Liver (tissue), 9 donors: ENCODE data around the gene AQP6. TPM values are rescaled to one million over a fixed set of nuclear protein-coding genes. Genes with fewer than 3 reads are reported as not detected.

Experiments
- DNase-seq: peaks from one replicate; pipeline ENCODE4 v3.0.0-alpha.2; 2017; ENCODE audit warnings: low spot score
- H3K27ac ChIP-seq, 2 donors: one replicate each; pipeline ENCODE4 v1.7.0; 2013; ENCODE audit warnings: inconsistent platforms in 2 of 2, low read length in 2 of 2, control low read depth in 1 of 2, low read depth in 1 of 2, mild to moderate bottlenecking in 1 of 2
- H3K27me3 ChIP-seq, 4 donors: one replicate each; pipeline versions ENCODE4 v1.6.1 to v1.7.0; 2013; ENCODE audit warnings: low read length in 3 of 4, inconsistent platforms in 1 of 4, mild to moderate bottlenecking in 1 of 4, moderate library complexity in 1 of 4; ENCODE audit not compliant: control insufficient read depth in 4 of 4, insufficient read depth in 4 of 4
- H3K36me3 ChIP-seq, 4 donors: one replicate each; pipeline versions ENCODE4 v1.6.1 to v1.7.0; 2013; ENCODE audit warnings: low read length in 3 of 4, mild to moderate bottlenecking in 3 of 4, low read depth in 1 of 4, moderate library complexity in 1 of 4; ENCODE audit not compliant: control insufficient read depth in 4 of 4, insufficient read depth in 3 of 4
- H3K4me1 ChIP-seq, 4 donors: one replicate each; pipeline versions ENCODE4 v1.6.1 to v1.7.0; 2013; ENCODE audit warnings: low read length in 3 of 4, mild to moderate bottlenecking in 3 of 4, moderate library complexity in 1 of 4; ENCODE audit not compliant: control insufficient read depth in 4 of 4, insufficient read depth in 4 of 4
- H3K4me3 ChIP-seq, 3 donors: one replicate each; pipeline versions ENCODE4 v1.6.1 to v1.7.0; 2013; ENCODE audit warnings: low read length in 3 of 3, control low read depth in 1 of 3, low read depth in 1 of 3, mild to moderate bottlenecking in 1 of 3
- H3K9ac ChIP-seq, 2 donors: one replicate each; pipeline ENCODE4 v1.7.0; 2013; ENCODE audit warnings: low read length in 2 of 2, mild to moderate bottlenecking in 2 of 2, moderate library complexity in 2 of 2, control low read depth in 1 of 2, low read depth in 1 of 2
- H3K9me3 ChIP-seq, 4 donors: one replicate each; pipeline versions ENCODE4 v1.6.1 to v1.7.0; 2013; ENCODE audit warnings: low read length in 3 of 4; ENCODE audit not compliant: control insufficient read depth in 4 of 4
- CTCF ChIP-seq: fragments of 150-350 bp; IDR thresholded peaks from 2 replicates; pipeline ENCODE4 v1.5.1; 2017; ENCODE audit warnings: improper control_type of control experiment, low read depth, low read length; ENCODE audit not compliant: missing input control
- EGR1 ChIP-seq, 2 donors: IDR thresholded peaks; 2 replicates each; pipeline ENCODE4 v1.6.1; 2016 to 2018; ENCODE audit warnings: antibody characterized with exemption in 2 of 2, low read depth in 2 of 2
- FOXA1 ChIP-seq: IDR thresholded peaks from 2 replicates; pipeline ENCODE4 v1.6.1; 2016; ENCODE audit warnings: antibody characterized with exemption
- FOXA2 ChIP-seq: IDR thresholded peaks from 2 replicates; pipeline ENCODE4 v1.6.1; 2016; ENCODE audit warnings: antibody characterized with exemption
- GABPA ChIP-seq, 2 donors: IDR thresholded peaks in 1 of 2; conservative IDR thresholded peaks in 1 of 2; 2 replicates each; pipeline ENCODE4 v1.6.1; 2016; ENCODE audit warnings: antibody characterized with exemption in 2 of 2, mild to moderate bottlenecking in 1 of 2, moderate library complexity in 1 of 2
- HNF4A ChIP-seq, 2 donors: conservative IDR thresholded peaks; 2 replicates each; pipeline ENCODE4 v1.6.1; 2016; ENCODE audit warnings: antibody characterized with exemption in 2 of 2, mild to moderate bottlenecking in 2 of 2
- HNF4G ChIP-seq: IDR thresholded peaks from 2 replicates; pipeline ENCODE4 v1.6.1; 2016; ENCODE audit warnings: antibody characterized with exemption
- JUND ChIP-seq, 2 donors: IDR thresholded peaks; 2 replicates each; pipeline ENCODE4 v1.6.1; 2016; ENCODE audit warnings: antibody characterized with exemption in 2 of 2
- MAX ChIP-seq: IDR thresholded peaks from 2 replicates; pipeline ENCODE4 v1.6.1; 2016; ENCODE audit warnings: antibody characterized with exemption
- NR2F2 ChIP-seq: IDR thresholded peaks from 2 replicates; pipeline ENCODE4 v1.6.1; 2016; ENCODE audit warnings: antibody characterized with exemption
- RAD21 ChIP-seq, 2 donors: IDR thresholded peaks; 2 replicates each; pipeline ENCODE4 v1.6.1; 2016; ENCODE audit warnings: antibody characterized with exemption in 2 of 2, mild to moderate bottlenecking in 2 of 2
- RXRA ChIP-seq, 2 donors: IDR thresholded peaks; 2 replicates each; pipeline ENCODE4 v1.6.1; 2017 to 2018; ENCODE audit warnings: antibody characterized with exemption in 2 of 2, mild to moderate bottlenecking in 1 of 2
- SP1 ChIP-seq: IDR thresholded peaks from 2 replicates; pipeline ENCODE4 v1.6.1; 2018; ENCODE audit warnings: antibody characterized with exemption, mild to moderate bottlenecking
- TAF1 ChIP-seq: conservative IDR thresholded peaks from 2 replicates; pipeline ENCODE4 v1.6.1; 2016; ENCODE audit warnings: antibody characterized with exemption, mild to moderate bottlenecking
- YY1 ChIP-seq: IDR thresholded peaks from 2 replicates; pipeline ENCODE4 v1.6.1; 2016; ENCODE audit warnings: antibody characterized with exemption, mild to moderate bottlenecking
- ZBTB33 ChIP-seq: IDR thresholded peaks from 2 replicates; pipeline ENCODE4 v1.6.1; 2016; ENCODE audit warnings: antibody characterized with exemption
- WGBS: extraction: QIAGEN DNeasy Blood & Tissue Kit; methylation state at CpG from one replicate; pipeline ENCODE4 v1.1.7; 2013; 5-methylcytosine and 5-hydroxymethylcytosine counted together
- polyA plus RNA-seq, 2 donors: library from polyadenylated mRNA; stranded (reverse) in 1 of 2; unstranded in 1 of 2; fragments of 200-250 nt in 1 of 2; fragments of >200 nt in 1 of 2; fragmentation: Nextera tagmentation in 1 of 2; extraction: Ambion mirVana in 1 of 2; gene quantifications; one replicate each; pipeline versions ENCODE4 v1.2.1 to v1.2.3, GENCODE V29; 2013 to 2015
- total RNA-seq, 2 donors: library from RNA; depleted of rRNA; stranded (reverse); fragments of >200 nt; gene quantifications; one replicate each; pipeline ENCODE4 v1.2.3, GENCODE V29; 2014
- TF ChIP-seq, protein P1 (sequence below): IDR thresholded peaks from 2 replicates; pipeline ENCODE4 v1.6.1; 2016; ENCODE audit warnings: antibody characterized with exemption, mild to moderate bottlenecking
- TF ChIP-seq, protein P2 (sequence below): IDR thresholded peaks from 2 replicates; pipeline ENCODE4 v1.6.1; 2016; ENCODE audit warnings: antibody characterized with exemption
- donor health status: healthy.
- donor health status: healthy.
- donor health status: healthy.
- donor health status: healthy.
- donor health status: healthy.

Gene AQP6
- total and polyA plus RNA-seq, 4 donors, result 0.05 to 0.11 TPM; not detected in 2

DNA sequence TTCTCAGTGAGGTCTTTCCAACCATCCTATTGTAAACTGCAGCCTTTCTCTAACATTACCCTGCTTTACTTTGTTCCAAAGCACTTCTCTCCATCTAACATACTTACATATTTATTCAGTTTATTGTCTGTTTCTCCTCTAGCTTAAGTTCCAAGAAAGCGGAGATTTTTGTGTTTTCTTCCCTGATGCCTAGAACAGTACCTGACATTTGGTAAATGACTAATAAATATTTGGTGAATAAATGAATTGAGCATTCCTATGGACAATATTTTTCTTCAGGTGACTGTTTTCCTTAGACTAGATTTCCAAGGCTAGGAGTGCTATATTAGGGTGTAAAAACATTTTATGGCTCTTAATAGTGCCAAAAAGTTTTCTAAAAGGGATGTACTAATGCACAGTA, 50.2 kb downstream of the AQP6 start:
- Histone ChIP-seq H3K9me3 (no peaks in the 10 kb centered on the region), H3K4me1 (peaks cover under 1 to 7% (median 5%) of the 10 kb centered on the region in 4 donors), H3K9ac (no peak overlapping the region), H3K36me3 (no peaks in the 10 kb centered on the region), H3K27ac (no peak overlapping the region), H3K27me3 (no peaks in the 10 kb centered on the region), H3K4me3 (no peak overlapping the region)
- WGBS, result 100% methylated on average over 1 of the region's 1 CpG
- no peak for DNase-seq
- no peak for TF ChIP-seq MAX
- TF ChIP-seq RAD21 (IDR thresholded peaks at IDR 0.05), result no peak
- TF ChIP-seq, protein P1, sequence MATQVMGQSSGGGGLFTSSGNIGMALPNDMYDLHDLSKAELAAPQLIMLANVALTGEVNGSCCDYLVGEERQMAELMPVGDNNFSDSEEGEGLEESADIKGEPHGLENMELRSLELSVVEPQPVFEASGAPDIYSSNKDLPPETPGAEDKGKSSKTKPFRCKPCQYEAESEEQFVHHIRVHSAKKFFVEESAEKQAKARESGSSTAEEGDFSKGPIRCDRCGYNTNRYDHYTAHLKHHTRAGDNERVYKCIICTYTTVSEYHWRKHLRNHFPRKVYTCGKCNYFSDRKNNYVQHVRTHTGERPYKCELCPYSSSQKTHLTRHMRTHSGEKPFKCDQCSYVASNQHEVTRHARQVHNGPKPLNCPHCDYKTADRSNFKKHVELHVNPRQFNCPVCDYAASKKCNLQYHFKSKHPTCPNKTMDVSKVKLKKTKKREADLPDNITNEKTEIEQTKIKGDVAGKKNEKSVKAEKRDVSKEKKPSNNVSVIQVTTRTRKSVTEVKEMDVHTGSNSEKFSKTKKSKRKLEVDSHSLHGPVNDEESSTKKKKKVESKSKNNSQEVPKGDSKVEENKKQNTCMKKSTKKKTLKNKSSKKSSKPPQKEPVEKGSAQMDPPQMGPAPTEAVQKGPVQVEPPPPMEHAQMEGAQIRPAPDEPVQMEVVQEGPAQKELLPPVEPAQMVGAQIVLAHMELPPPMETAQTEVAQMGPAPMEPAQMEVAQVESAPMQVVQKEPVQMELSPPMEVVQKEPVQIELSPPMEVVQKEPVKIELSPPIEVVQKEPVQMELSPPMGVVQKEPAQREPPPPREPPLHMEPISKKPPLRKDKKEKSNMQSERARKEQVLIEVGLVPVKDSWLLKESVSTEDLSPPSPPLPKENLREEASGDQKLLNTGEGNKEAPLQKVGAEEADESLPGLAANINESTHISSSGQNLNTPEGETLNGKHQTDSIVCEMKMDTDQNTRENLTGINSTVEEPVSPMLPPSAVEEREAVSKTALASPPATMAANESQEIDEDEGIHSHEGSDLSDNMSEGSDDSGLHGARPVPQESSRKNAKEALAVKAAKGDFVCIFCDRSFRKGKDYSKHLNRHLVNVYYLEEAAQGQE, result no peak
- TF ChIP-seq GABPA (IDR thresholded peaks at IDR 0.05 in 1 of 2, conservative IDR thresholded peaks at IDR 0.05 in 1 of 2), result no peak
- TF ChIP-seq NR2F2, result no peak
- no peak for TF ChIP-seq SP1
- TF ChIP-seq, protein P2, sequence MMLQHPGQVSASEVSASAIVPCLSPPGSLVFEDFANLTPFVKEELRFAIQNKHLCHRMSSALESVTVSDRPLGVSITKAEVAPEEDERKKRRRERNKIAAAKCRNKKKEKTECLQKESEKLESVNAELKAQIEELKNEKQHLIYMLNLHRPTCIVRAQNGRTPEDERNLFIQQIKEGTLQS, result no peak
- TF ChIP-seq CTCF, result no peak
- TF ChIP-seq TAF1, result no peak
- TF ChIP-seq FOXA2, result no peak
- TF ChIP-seq RXRA (IDR thresholded peaks at IDR 0.05), result no peak
- no peak for TF ChIP-seq EGR1 (IDR thresholded peaks at IDR 0.05; ENCODE audit: low read depth in 2 of 2)
- no peak for TF ChIP-seq HNF4G
- TF ChIP-seq YY1, result no peak
- no peak for TF ChIP-seq FOXA1
- no peak for TF ChIP-seq ZBTB33
- TF ChIP-seq JUND (IDR thresholded peaks at IDR 0.05), result no peak
- no peak for TF ChIP-seq HNF4A (conservative IDR thresholded peaks at IDR 0.05)
